Sigmoid colon (tissue), 3 donors: ENCODE measurements around the gene DNAH11.

ENCODE experiments used
- CTCF ChIP-seq, 4 experiments: fragments of 450-650 bp in 3 of 4; fragments of 200-600 bp in 1 of 4; IDR thresholded peaks; one replicate each; pipeline ENCODE4 v1.5.1; 2016 to 2019; ENCODE audit warnings: antibody characterized with exemption in 4 of 4, mild to moderate bottlenecking in 3 of 4, moderate library complexity in 2 of 4
- POLR2A ChIP-seq, 2 donors: fragments of 450-650 bp; IDR thresholded peaks; one replicate each; pipeline ENCODE4 v1.6.1; 2016; ENCODE audit warnings: antibody characterized with exemption in 2 of 2, mild to moderate bottlenecking in 2 of 2, moderate library complexity in 2 of 2

- TF ChIP-seq POLR2A (IDR thresholded peaks at IDR 0.05): no peak
- TF ChIP-seq CTCF (IDR thresholded peaks at IDR 0.05): no peak
These were observed 65.6 kb downstream of the DNAH11 start for GRCh38 chr7:21608465-21608864.
